PC-3 (cell line): ENCODE results near the gene PPFIA1. TPM values are rescaled to one million over a fixed set of nuclear protein-coding genes. Genes with fewer than 3 reads are reported as not detected.

Experiments used
- ATAC-seq: fragments of 200-7000 bp; cut with Tn5 transposase; 2 replicates; pipeline ENCODE4 v1.9.1; 2020; ENCODE audit warnings: mild to moderate bottlenecking, moderate library complexity
- BruUV-seq: library from RNA; stranded (reverse); fragments of 400-500 nt; replicated peaks from 2 replicates; lab custom pipeline; 2021; lab: Mats Ljungman, UMichigan
- CTCF ChIA-PET: fragments of 300-600 bp; sonication (Branson Sonifier 250); formaldehyde crosslinking; loops from one replicate; lab custom pipeline; 2022; ENCODE audit warnings: antibody characterized with exemption; lab: Charles Lee
- POLR2A ChIA-PET: fragments of 300-600 bp; sonication (Branson Sonifier 250); formaldehyde crosslinking; loops from one replicate; lab custom pipeline; 2022; ENCODE audit warnings: antibody characterized with exemption; ENCODE audit not compliant: unreplicated experiment; lab: Charles Lee
- DNase-seq: peaks from one replicate; pipeline ENCODE4 v3.0.0-alpha.2; 2015
- H2AFZ ChIP-seq: fragments of 300-600 bp; sonication (generic); 2 replicates; pipeline ENCODE4 v1.6.0; 2016; ENCODE audit warnings: antibody characterized with exemption, low read length
- H3F3A ChIP-seq: fragments of 300-600 bp; sonication (generic); one replicate; pipeline ENCODE4 v1.6.0; 2017; ENCODE audit warnings: antibody characterized with exemption, low read length, control low read depth, mild to moderate bottlenecking; ENCODE audit not compliant: unreplicated experiment
- H3K27ac ChIP-seq: fragments of 300-600 bp; sonication (generic); 2 replicates; pipeline ENCODE4 v1.5.1; 2016; ENCODE audit warnings: mild to moderate bottlenecking, low read length
- H3K27me3 ChIP-seq: fragments of 300-600 bp; sonication (generic); 2 replicates; pipeline ENCODE4 v1.6.1; 2016; ENCODE audit warnings: low read length, mixed read lengths
- H3K36me3 ChIP-seq: fragments of 300-600 bp; sonication (generic); 2 replicates; pipeline ENCODE4 v1.6.1; 2016; ENCODE audit warnings: low read depth, mixed run types, low read length, mixed read lengths
- H3K4me1 ChIP-seq: fragments of 300-600 bp; sonication (generic); 2 replicates; pipeline ENCODE4 v1.5.1; 2016; ENCODE audit warnings: low read length; ENCODE audit not compliant: insufficient read depth
- H3K4me2 ChIP-seq: fragments of 300-600 bp; sonication (generic); 2 replicates; pipeline ENCODE4 v1.6.0; 2016; ENCODE audit warnings: low read length
- H3K4me3 ChIP-seq: fragments of 300-600 bp; sonication (generic); 2 replicates; pipeline ENCODE4 v1.5.1; 2016; ENCODE audit warnings: mild to moderate bottlenecking, low read length, mixed read lengths
- H3K79me2 ChIP-seq: fragments of 300-600 bp; sonication (generic); 2 replicates; pipeline ENCODE4 v1.6.1; 2017; ENCODE audit warnings: low read length, mixed read lengths
- H3K9ac ChIP-seq: fragments of 300-600 bp; sonication (generic); 2 replicates; pipeline ENCODE4 v1.6.0; 2016; ENCODE audit warnings: mild to moderate bottlenecking, low read length
- H3K9me2 ChIP-seq: fragments of 300-600 bp; sonication (generic); replicated peaks from 2 replicates; pipeline ENCODE4 v1.6.1; 2016; ENCODE audit warnings: mixed run types, low read length, mixed read lengths
- H3K9me3 ChIP-seq: fragments of 300-600 bp; sonication (generic); 2 replicates; pipeline ENCODE4 v1.6.1; 2016; ENCODE audit warnings: low read length, mixed read lengths
- H4K20me1 ChIP-seq: fragments of 300-600 bp; sonication (generic); 2 replicates; pipeline ENCODE4 v1.6.1; 2016; ENCODE audit warnings: low read length, mixed read lengths
- EZH2 ChIP-seq: fragments of 300-600 bp; sonication (generic); IDR thresholded peaks from one replicate; pipeline ENCODE4 v1.6.1; 2017; ENCODE audit warnings: antibody characterized with exemption, mild to moderate bottlenecking, low read length; ENCODE audit not compliant: unreplicated experiment
- EZH2phosphoT487 ChIP-seq: fragments of 300-600 bp; sonication (generic); IDR thresholded peaks from 2 replicates; pipeline ENCODE4 v1.6.1; 2018; ENCODE audit warnings: mild to moderate bottlenecking, antibody characterized with exemption, low read length, borderline replicate concordance
- intact Hi-C: fragments of 100-400 bp; cut with micrococcal nuclease; formaldehyde crosslinking; loops from 2 replicates; pipeline ENCODE4 v1.9.0; 2023
- total RNA-seq: library from RNA; depleted of rRNA; stranded (reverse); fragments of >200 nt; gene quantifications from 2 replicates; pipeline ENCODE4 v1.2.3, GENCODE V29; 2014
- TF ChIP-seq, protein P1 (sequence below): fragments of 300-600 bp; sonication (generic); conservative IDR thresholded peaks from 2 replicates; pipeline ENCODE4 v1.5.1; 2017; ENCODE audit warnings: antibody characterized with exemption, low read depth, mild to moderate bottlenecking, low read length

Gene PPFIA1
- total RNA-seq, 1 experiment from 2014 or later = 57.5 TPM

DNA sequence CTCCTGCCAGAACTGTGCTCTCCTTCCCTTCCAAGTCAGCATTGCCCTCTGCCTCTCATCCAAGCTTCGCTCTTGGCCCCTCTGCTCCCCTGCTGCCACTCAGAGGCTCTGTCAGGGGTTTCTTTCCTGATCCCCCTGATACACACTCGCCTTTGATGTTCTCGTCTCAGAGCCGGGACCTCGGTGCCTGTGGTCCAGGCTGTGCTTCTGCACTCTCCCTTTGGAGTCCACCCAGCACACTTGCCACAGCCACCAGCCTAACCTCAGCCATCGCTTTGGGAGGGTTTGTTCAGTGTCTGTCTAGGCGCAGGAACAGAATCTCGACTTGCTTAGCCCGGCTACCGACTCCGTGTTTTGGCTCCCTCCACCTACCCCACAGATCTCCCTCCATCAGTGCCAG lies 29.1 kb downstream of the PPFIA1 start:
- Histone ChIP-seq H3F3A (peaks cover 6% of the 10 kb centered on the region), H3K79me2 (peaks cover 63% of the 10 kb centered on the region), H3K4me1 (peaks cover 29% of the 10 kb centered on the region), H3K9me2 (no peaks in the 10 kb centered on the region), H2AFZ (no peak overlapping the region), H3K27ac (no peak overlapping the region), H3K9me3 (no peaks in the 10 kb centered on the region), H3K36me3 (peaks cover 19% of the 10 kb centered on the region), H3K27me3 (no peaks in the 10 kb centered on the region), H3K9ac (no peak overlapping the region), H3K4me3 (no peak overlapping the region), H4K20me1 (no peaks in the 10 kb centered on the region), H3K4me2 (no peak overlapping the region)
- ChIA-PET CTCF (no interaction called here), POLR2A (no interaction called here)
- DNase-seq (no peak), ATAC-seq (no peak)
- intact Hi-C loops = no loop called here
- TF ChIP-seq EZH2 = no peak
- no peak for TF ChIP-seq EZH2phosphoT487
- TF ChIP-seq, protein P1, sequence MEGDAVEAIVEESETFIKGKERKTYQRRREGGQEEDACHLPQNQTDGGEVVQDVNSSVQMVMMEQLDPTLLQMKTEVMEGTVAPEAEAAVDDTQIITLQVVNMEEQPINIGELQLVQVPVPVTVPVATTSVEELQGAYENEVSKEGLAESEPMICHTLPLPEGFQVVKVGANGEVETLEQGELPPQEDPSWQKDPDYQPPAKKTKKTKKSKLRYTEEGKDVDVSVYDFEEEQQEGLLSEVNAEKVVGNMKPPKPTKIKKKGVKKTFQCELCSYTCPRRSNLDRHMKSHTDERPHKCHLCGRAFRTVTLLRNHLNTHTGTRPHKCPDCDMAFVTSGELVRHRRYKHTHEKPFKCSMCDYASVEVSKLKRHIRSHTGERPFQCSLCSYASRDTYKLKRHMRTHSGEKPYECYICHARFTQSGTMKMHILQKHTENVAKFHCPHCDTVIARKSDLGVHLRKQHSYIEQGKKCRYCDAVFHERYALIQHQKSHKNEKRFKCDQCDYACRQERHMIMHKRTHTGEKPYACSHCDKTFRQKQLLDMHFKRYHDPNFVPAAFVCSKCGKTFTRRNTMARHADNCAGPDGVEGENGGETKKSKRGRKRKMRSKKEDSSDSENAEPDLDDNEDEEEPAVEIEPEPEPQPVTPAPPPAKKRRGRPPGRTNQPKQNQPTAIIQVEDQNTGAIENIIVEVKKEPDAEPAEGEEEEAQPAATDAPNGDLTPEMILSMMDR = no peak
- no TSS peak for BruUV-seq

- BruUV-seq = no TSS peak
- peaks cover 18% of the 10 kb centered on the region for H3F3A ChIP-seq
- peaks cover 77% of the 10 kb centered on the region for H3K79me2 ChIP-seq
- POLR2A ChIA-PET = no interaction called here
- DNase-seq (no peak), ATAC-seq (no peak)
- intact Hi-C loops = no loop called here
- H3K9me2 ChIP-seq = no peaks in the 10 kb centered on the region
- no peaks in the 10 kb centered on the region for H3K27me3 ChIP-seq
- peaks cover 19% of the 10 kb centered on the region for H3K36me3 ChIP-seq
- no peaks in the 10 kb centered on the region for H3K9me3 ChIP-seq
- no peak for TF ChIP-seq EZH2
- TF ChIP-seq EZH2phosphoT487 = no peak
- TF ChIP-seq, protein P1 = no peak
- peaks cover 44% of the 10 kb centered on the region for H3K4me1 ChIP-seq
- no peaks in the 10 kb centered on the region; the same call in 1 of the 2 replicates for H4K20me1 ChIP-seq
- no peak overlapping the region for H3K27ac ChIP-seq
- no peak overlapping the region for H3K9ac ChIP-seq
- no peak overlapping the region for H3K4me3 ChIP-seq
- H2AFZ ChIP-seq = no peak overlapping the region
- H3K4me2 ChIP-seq = no peak overlapping the region
- CTCF ChIA-PET = no interaction called here
Measured at GRCh38 chr11:70301191-70301590, 30.7 kb downstream of the PPFIA1 start.

DNA sequence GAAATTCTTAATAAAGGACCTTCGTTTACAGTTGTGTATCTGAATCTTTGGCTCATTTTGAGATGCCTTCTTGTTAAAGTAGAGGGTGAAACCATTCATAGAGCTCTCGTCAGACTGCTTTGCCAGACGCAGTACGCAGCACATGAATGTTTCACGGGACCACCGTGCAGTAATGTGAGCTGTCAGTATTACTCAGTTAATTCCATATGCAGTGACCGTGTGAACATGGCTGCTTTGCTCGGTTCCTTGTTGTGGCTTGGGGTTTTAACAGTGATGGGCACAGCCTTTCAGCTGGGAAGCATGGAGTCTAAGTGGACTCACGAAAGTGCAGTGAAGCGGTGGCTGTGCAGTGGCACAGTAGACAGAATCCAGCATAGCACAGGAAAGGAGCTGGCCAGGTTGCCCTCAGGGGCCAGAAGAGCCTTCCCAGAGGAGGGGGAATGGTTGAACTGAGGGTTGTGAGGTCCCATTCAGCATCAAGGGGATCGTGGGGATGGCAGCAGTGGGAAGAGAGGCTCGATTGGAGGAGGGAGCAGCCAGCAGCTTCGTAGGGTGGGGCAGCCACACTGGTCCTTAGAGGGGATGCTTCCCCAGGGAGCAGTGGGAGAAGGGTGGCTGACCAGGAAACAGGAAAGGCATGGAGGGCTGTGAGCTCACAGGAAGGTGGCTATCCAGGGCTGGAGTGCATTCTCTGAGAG lies 31.4 kb downstream of the PPFIA1 start:
- no peaks in the 10 kb centered on the region; the same call in 1 of the 2 replicates for H4K20me1 ChIP-seq
- no peaks in the 10 kb centered on the region for H3K9me3 ChIP-seq
- no peaks in the 10 kb centered on the region for H3K27me3 ChIP-seq
- no peak overlapping the region for H3K4me3 ChIP-seq
- peaks cover 48% of the 10 kb centered on the region for H3K4me1 ChIP-seq
- H3F3A ChIP-seq = peaks cover 23% of the 10 kb centered on the region
- H3K36me3 ChIP-seq = peaks cover 16% of the 10 kb centered on the region
- H2AFZ ChIP-seq = no peak overlapping the region
- ChIA-PET CTCF (no interaction called here), POLR2A (no interaction called here)
- H3K79me2 ChIP-seq = peaks cover 77% of the 10 kb centered on the region
- intact Hi-C loops = no loop called here
- no peak for DNase-seq
- ATAC-seq = no peak
- no peak overlapping the region for H3K27ac ChIP-seq
- BruUV-seq = no TSS peak
- H3K4me2 ChIP-seq = no peak overlapping the region
- no peak overlapping the region for H3K9ac ChIP-seq
- TF ChIP-seq EZH2 (no peak), EZH2phosphoT487 (no peak)
- TF ChIP-seq, protein P1 = no peak
- no peaks in the 10 kb centered on the region for H3K9me2 ChIP-seq
